ENCODE data around the gene SPTSSB.

SPTSSB gene

DNA sequence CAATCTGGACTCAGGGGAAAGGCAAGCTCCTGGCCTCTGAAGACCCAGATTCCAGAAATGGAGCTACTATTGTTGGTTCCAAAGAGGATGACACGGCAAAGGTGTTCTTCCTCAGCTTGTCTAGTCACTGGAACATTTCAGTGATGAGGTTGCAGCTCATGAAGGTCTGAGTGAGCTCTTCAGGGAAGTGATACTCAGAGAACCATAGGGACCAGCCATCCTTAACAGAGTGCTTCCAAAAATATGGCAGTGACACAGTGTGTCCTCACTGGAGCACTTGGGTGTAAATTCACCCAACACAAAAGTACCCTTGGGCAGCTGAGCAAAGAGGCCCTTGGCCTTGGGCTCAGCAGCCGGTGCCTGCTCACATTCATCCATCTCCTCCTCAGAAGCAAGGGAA, 46.3 kb downstream of the SPTSSB start:
- Mint-ChIP-seq H3K27me3 (no peaks in the 10 kb centered on the region), H3K36me3 (no peaks in the 10 kb centered on the region), H3K27ac (no peak overlapping the region), H3K9me3 (peaks cover 6% of the 10 kb centered on the region), H3K4me1 (peaks cover 4% of the 10 kb centered on the region), H3K4me3 (no peak overlapping the region)

DNA sequence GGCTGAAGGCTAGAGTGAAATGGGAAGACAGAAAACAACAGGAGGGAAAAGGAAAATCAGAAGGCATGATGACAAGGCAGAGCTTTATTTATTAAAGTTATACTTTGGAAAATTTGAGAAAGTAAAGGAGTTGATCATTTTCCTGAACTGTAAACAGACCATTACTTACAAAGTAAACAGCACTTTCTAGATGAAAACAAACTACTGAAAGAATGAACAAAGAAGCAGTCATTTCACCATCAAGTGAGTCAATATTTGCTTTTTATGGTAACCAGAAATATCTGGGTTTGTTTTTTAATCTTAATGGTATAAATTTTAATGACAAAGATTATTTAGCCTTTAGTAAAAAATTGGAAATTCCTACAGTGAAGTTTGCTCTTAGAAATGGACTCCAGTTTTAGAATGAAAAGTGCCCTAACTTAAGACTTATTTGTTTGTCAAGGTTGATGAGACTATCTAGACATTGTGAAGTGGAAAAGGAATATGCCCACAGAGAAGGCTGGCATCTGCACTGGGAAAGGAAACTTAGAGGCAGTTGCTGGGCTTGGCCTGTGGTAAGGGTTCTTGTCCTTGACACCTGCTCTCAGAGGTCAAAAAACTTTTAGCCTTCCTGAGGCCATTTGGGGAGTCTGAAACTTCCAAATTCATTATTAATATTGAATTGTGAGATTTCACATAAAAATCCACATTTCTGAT, 47.2 kb downstream of the SPTSSB start:
- peaks cover 6% of the 10 kb centered on the region for H3K9me3 Mint-ChIP-seq

GRCh38 chr3:161322781-161323568, 48.3 kb downstream of the SPTSSB start:
- H3K4me1 Mint-ChIP-seq = peaks cover 4% of the 10 kb centered on the region
- peaks cover under 1% of the 10 kb centered on the region for H3K27me3 Mint-ChIP-seq
- H3K4me3 Mint-ChIP-seq = no peak overlapping the region
- no peak overlapping the region for H3K27ac Mint-ChIP-seq
- H3K36me3 Mint-ChIP-seq = no peaks in the 10 kb centered on the region
- H3K9me3 Mint-ChIP-seq = peaks cover 6% of the 10 kb centered on the region

More for the DNA sequence above, 47.2 kb downstream of the SPTSSB start:
- H3K4me3 Mint-ChIP-seq = no peak overlapping the region
- H3K4me1 Mint-ChIP-seq = peaks cover 4% of the 10 kb centered on the region
- no peaks in the 10 kb centered on the region for H3K36me3 Mint-ChIP-seq
- no peaks in the 10 kb centered on the region for H3K27me3 Mint-ChIP-seq
- no peak overlapping the region for H3K27ac Mint-ChIP-seq

DNA sequence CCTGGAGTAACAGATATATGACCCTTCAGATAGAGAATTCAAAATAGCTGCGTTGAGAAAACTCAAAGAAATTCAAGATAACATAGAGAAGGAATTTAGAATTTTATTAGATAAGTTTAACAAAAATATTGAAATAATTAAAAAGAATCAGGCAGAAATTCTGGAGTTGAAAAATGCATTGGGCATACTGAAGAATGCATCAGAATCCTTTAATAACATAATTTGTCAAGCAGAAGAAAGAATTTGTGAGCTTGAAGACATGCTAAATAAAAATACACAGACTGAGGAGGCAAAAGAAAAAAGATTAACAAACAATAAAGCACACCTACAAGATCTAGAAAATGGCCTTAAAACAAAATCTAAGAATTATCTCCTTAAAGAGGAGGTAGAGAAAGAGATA, 50.5 kb downstream of the SPTSSB start:
- peaks cover 2% of the 10 kb centered on the region for H3K36me3 Mint-ChIP-seq
- no peak overlapping the region for H3K4me3 Mint-ChIP-seq
- peaks cover 1% of the 10 kb centered on the region for H3K27me3 Mint-ChIP-seq
- H3K9me3 Mint-ChIP-seq = peaks cover 6% of the 10 kb centered on the region
- H3K27ac Mint-ChIP-seq = no peak overlapping the region
- H3K4me1 Mint-ChIP-seq = peaks cover 1% of the 10 kb centered on the region

DNA sequence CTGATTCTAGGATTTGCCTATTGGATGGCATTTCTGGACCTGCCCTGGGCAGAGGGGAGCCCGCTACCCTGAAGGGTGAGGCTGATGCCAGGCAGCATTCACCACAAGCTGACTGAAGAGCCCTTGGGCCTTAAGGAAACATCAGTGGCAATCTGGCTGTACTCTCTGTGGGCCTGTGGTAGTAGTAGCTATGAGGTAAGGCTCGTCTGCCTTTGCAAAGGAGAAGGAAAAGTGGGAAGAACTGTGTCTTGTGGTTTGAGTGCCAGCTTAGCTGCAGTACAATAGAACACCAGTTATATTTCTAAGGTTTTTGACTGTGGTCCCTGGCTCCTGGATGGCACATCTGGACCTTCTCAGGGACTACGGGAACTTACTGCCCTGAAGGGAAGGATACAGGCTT, 51.5 kb downstream of the SPTSSB start:
- H3K27ac Mint-ChIP-seq = no peak overlapping the region
- H3K4me3 Mint-ChIP-seq = no peak overlapping the region
- no peaks in the 10 kb centered on the region for H3K4me1 Mint-ChIP-seq
- H3K27me3 Mint-ChIP-seq = peaks cover 1% of the 10 kb centered on the region
- peaks cover 2% of the 10 kb centered on the region for H3K36me3 Mint-ChIP-seq
- H3K9me3 Mint-ChIP-seq = peaks cover 6% of the 10 kb centered on the region

- no peak overlapping the region for H3K27ac Mint-ChIP-seq
- peaks cover 2% of the 10 kb centered on the region for H3K36me3 Mint-ChIP-seq
- peaks cover 1% of the 10 kb centered on the region for H3K27me3 Mint-ChIP-seq
- peaks cover 6% of the 10 kb centered on the region for H3K9me3 Mint-ChIP-seq
- H3K4me1 Mint-ChIP-seq = peaks cover 24% of the 10 kb centered on the region
- no peak overlapping the region for H3K4me3 Mint-ChIP-seq
Measured at GRCh38 chr3:161317077-161317476, 54.2 kb downstream of the SPTSSB start.

- Mint-ChIP-seq H3K4me1 (peaks cover 34% of the 10 kb centered on the region), H3K27me3 (peaks cover 1% of the 10 kb centered on the region), H3K36me3 (peaks cover 2% of the 10 kb centered on the region)
Measured at GRCh38 chr3:161316006-161316689, 55.2 kb downstream of the SPTSSB start.

DNA sequence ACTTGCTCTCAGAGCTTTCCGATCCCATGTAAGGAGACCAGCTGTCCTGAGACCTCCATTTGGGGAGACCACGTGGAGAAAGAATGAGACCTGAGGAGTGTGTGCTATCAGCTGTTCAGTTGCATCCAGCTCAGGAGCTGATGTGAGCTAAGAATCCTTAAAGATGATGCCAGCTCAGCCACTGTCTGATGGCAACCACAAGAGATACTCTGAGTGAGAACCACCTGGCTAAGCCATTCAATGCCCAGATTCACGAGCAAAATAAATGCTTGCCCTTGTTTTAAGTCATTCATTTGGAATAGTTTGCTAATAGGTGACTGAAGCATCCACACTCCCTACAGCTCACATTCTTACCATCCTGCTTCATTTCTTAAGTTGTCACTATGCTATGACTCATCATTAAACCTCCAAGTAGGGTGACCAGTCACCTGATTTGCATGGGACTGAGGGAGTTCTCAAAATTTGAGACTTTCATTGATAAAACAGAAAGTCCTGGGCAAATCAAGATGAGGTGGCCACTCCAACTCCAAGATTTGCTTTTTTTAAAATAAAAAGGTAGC, 56.4 kb downstream of the SPTSSB start:
- H3K4me3 Mint-ChIP-seq = no peak overlapping the region
- H3K27me3 Mint-ChIP-seq = peaks cover 1% of the 10 kb centered on the region
- H3K27ac Mint-ChIP-seq = no peak overlapping the region
- H3K9me3 Mint-ChIP-seq = peaks cover 5% of the 10 kb centered on the region
- H3K36me3 Mint-ChIP-seq = peaks cover 3% of the 10 kb centered on the region
- peaks cover 46% of the 10 kb centered on the region for H3K4me1 Mint-ChIP-seq

More at GRCh38 chr3:161316006-161316689, 55.2 kb downstream of the SPTSSB start:
- Mint-ChIP-seq H3K9me3 (peaks cover 3% of the 10 kb centered on the region), H3K4me3 (no peak overlapping the region), H3K27ac (peak overlapping the region; percentile 35)

DNA sequence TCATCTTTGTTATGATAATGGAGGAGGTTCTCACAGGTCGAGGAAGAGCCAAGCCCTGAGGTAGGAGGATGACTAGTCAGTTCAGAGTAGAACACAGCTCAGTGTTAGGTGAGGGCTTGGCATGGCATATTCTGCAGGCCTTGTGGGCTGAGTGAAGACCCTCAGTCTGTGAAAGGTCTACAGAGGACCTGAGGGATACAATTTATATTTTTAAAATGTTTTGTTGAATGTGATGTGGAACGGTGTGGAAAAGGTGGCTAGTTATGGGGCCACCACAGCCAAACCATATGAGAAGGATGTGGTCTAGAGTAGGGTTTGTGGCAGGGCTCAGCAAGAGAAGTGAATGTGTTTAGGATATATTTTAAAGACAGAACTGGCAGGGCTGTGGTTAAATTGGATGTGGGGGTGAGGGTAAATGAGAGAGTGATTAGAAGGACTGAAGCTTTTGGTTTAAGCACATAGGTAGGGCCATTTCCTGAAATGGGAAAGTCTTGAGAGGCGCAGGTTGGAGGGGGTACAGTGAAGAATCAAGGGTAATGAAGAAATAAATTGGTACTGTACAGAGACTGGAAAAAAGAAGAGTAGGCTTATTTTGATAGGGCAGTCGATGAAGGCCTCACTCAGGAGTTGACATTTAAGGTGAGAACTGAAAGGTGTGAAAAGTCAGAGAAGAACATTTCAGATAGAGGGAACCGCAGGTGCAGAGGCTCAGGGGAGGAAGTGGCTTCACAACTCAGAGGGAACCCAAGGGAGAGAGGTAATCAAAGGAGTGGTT, 60.5 kb downstream of the SPTSSB start:
- Mint-ChIP-seq H3K9me3 (peaks cover 11% of the 10 kb centered on the region), H3K27ac (peak overlapping the region; percentile 61)

GRCh38 chr3:161305095-161305991, 66.0 kb downstream of the SPTSSB start:
- Mint-ChIP-seq H3K4me1 (peaks cover 35% of the 10 kb centered on the region), H3K27me3 (no peaks in the 10 kb centered on the region), H3K27ac (peak overlapping the region; percentile 33), H3K4me3 (no peak overlapping the region), H3K9me3 (peaks cover 10% of the 10 kb centered on the region), H3K36me3 (peaks cover 8% of the 10 kb centered on the region)

More for the DNA sequence above, 60.5 kb downstream of the SPTSSB start:
- Mint-ChIP-seq H3K27me3 (no peaks in the 10 kb centered on the region), H3K4me3 (peak overlapping the region; percentile 27), H3K36me3 (peaks cover 4% of the 10 kb centered on the region), H3K4me1 (peaks cover 69% of the 10 kb centered on the region)

DNA sequence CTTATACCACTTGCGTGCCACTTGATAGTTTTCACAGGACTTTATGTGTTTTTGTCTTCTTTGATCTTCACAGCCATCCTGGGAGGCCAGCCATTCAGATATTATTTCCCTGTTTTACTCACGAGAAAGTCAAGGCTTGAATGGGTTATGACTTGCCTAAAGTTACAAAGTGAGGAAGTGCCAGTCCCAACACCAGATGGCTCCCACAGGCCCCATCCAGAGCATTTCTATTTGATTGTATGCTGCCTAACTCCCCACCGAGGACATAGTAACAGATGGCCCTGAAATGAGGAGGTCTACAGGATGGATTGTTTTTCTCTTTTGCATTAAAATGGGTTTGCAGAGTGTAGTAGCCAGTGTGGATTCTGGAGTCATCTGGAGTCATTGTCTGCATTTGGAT, 74.5 kb downstream of the SPTSSB start:
- no peaks in the 10 kb centered on the region for H3K4me1 Mint-ChIP-seq
- H3K9me3 Mint-ChIP-seq = peaks cover 14% of the 10 kb centered on the region
- H3K4me3 Mint-ChIP-seq = no peak overlapping the region
- H3K27me3 Mint-ChIP-seq = no peaks in the 10 kb centered on the region
- no peak overlapping the region for H3K27ac Mint-ChIP-seq
- H3K36me3 Mint-ChIP-seq = peaks cover 16% of the 10 kb centered on the region

DNA sequence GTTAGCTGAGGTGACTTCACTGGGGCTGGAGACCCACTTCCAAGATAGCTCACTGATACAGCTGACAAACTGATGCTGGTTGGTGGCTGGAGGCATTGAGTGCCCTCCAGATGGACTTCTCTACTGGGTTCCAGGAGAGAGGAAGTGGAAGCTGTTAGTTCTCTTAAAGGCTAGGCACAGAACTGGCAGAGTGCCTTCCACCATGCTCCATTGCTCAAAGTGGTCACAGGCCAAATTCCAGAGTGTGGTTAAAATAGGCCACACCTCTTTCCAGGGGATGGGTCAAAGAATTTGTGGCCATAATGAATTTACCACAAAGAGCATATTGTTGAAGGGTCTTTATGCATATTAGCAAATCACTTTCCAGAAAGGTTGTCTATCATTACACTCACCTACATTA, 76.0 kb downstream of the SPTSSB start:
- Mint-ChIP-seq H3K4me3 (no peak overlapping the region), H3K9me3 (peaks cover 14% of the 10 kb centered on the region), H3K27me3 (no peaks in the 10 kb centered on the region), H3K27ac (no peak overlapping the region), H3K4me1 (no peaks in the 10 kb centered on the region), H3K36me3 (peaks cover 11% of the 10 kb centered on the region)

Data from activated naive CD4-positive, alpha-beta T cell treated with anti-CD3 and anti-CD28 coated beads, Interleukin-2, amount 50 U/mL, for 24 hours (primary cell).